Neural progenitor cell (in vitro differentiated cells): Measurements from ENCODE around the gene PTPRG.

Source experiments
- CTCF ChIP-seq: fragments of 200-600 bp; sonication (generic); IDR thresholded peaks from 2 replicates; pipeline ENCODE4 v1.5.1; 2017; ENCODE audit warnings: antibody characterized with exemption, mild to moderate bottlenecking
- EZH2 ChIP-seq: fragments of 200-600 bp; sonication (generic); IDR thresholded peaks from 2 replicates; pipeline ENCODE4 v1.6.1; 2017; ENCODE audit warnings: antibody characterized with exemption, mild to moderate bottlenecking, moderate library complexity

GRCh38 chr3:61582287-61582686 is 20.9 kb downstream of the PTPRG start:
- TF ChIP-seq EZH2 (no peak), CTCF (no peak)
